Activated CD4-positive, CD25-positive, alpha-beta regulatory T cell (primary cell): ENCODE measurements around the gene LMAN1L.

Source experiments
- DNase-seq, 4 experiments: peaks; one replicate each; lab custom pipeline; 2025; lab: John Stamatoyannopoulos, UW

LMAN1L gene

DNA sequence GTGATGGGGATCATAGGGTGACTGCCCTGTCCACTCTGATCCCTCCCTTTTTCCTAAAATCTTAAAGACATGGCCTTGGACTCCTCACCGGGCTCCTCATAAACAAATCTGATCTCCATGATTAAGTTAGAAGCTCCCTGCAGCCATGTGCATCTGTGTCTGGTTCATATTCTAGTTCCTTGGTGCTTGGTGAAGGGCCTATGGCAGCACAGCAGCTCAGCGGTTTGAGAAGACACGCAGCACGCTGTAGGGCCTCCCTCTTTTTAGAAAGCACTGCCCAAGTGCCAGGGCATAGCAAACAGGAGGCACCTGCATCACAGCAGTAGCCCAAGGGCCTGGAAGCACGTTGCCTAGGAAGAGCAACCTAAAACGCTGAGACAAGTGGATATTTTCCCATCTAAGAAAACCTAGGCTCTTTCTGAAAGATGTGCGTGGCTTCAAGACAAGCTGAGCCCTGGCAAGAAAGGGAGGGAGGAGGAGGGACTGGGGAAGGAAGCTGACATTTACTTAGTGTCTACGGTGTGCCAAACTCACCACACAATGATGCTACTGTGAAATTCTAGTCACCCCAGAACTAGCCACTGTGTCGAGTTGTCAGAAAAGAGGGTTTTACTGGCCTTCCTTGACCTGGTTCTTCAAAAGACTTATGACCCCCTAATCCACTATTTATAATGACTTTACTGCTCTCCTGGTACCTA, 45.2 kb downstream of the LMAN1L start:
- no peak for DNase-seq

- DNase-seq = no peak
These were observed 45.7 kb downstream of the LMAN1L start for GRCh38 chr15:74858369-74858740.

DNA sequence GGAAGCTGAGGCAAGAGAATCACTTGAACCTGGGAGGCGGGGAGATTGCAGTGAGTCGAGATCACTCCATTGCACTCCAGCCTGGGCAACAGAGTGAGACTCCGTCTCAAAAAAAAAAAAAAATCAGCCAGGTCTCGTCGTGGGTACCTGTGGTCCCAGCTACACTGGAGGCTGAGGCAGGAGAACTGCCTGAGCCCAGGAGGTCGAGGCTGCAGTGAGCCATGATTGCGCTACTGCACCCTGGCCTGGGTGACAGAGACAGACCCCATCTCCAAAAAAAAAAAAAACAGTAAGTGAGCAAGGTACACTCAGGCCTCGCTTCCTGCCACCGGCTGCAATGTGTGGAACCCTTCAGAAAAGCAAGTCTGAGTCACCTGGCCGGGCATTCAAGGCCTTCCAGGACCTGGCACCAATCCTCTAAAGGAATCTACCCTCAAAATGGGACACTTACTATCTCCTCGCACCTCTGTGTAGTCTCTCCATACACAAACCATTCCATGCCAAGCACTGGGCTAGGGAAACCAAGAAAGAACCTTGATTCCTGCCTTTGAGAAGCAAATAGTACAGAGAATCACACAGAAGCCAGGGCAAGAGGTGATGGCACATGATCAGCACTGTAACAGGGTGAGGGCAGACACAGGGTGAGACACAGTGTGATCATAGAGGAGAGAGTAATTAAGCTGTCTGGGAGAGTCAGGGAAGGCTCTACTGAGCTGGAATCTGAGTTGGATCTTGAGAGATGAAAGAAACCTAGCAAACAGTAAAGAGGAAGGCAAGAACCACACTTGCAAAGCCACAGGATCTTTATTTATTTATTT, 50.8 kb downstream of the LMAN1L start:
- DNase-seq = no peak

DNA sequence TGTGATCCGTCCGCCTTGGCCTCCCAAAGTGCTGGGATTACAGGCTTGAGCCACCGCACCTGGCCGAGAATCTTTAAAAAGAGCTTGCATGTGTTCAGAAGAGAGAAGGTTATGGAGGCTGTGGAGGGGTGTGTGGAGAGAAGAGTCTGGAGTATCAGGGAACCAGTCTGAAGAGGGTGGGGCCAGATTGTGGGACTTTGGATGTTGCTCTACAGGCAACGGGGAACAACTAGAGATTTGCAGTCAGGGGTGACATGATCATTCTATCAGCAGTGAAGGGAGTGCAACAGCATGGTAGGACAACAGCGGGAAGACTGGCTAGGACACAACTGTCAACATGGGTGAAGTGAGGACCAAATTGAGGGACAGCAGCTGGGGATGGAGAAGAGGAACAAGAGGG, 51.7 kb downstream of the LMAN1L start:
- no peak for DNase-seq

DNA sequence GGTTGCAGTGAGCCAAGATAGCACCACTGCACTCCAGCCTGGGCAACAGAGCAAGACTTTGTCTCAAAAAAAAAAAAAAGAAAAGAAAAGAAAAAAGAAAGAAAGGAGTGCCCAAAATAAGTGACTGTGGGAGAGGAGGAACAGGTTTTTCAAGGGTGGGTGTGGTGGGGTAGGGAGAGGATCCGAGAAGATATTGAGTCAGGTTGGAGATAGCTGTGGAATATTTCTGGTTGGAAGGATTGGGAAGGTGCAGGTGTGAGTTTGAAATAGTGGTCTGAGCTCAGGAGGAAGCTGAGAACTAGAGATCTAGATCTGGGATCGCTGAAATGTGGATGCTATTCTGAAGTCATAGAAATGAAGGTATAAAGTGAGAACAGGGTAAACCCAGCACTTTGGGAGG, 52.7 kb downstream of the LMAN1L start:
- no peak for DNase-seq

- no peak for DNase-seq
These were observed 53.5 kb downstream of the LMAN1L start for GRCh38 chr15:74866090-74866489.

DNA sequence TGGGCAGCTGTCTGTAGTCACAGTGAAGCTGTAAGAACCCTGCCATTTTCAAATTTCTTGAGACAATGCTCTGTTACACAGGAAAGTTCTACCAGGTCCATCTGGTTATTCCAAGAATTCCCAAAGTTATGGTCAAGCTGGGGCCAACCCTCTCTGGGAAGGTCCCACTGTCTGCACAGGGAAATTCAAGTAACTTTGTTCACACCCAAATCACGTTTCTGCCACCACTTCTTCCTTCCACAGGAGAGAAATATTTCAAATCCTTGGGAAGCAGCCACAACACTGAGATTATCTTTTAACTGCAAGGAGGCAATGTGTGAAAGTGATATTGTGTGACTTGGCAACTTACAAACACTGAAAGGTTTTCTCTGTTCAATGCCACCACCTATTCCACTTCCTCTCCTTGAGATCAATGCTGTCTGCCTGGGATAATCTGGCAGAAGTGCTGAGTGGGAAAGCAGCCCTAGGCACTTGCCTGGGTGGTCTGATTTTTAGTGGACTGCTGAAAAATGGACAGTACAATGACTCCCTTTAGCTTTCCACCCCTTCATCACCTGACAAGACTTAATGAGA, 54.9 kb downstream of the LMAN1L start:
- DNase-seq = no peak

DNA sequence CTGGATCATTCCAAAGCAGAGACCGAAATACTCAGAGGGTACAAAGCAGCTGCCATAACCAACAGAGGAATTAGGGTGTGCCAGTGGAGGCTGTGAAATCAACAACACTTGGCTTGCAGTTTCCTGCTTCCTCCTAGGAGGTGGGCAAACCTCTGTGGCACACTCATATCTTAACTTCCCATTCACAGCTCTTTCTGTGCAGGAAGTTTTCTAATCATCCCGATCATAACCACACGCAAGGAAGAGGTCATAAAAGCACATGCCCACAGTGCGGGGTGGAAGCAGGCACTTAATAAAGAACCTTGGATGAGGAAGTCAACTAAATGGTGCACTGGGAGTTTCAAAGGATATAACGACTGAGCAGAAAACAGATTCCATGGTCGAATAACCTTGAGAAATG, 55.4 kb downstream of the LMAN1L start:
- no peak for DNase-seq

GRCh38 chr15:74869372-74869725, 56.7 kb downstream of the LMAN1L start:
- no peak for DNase-seq

DNA sequence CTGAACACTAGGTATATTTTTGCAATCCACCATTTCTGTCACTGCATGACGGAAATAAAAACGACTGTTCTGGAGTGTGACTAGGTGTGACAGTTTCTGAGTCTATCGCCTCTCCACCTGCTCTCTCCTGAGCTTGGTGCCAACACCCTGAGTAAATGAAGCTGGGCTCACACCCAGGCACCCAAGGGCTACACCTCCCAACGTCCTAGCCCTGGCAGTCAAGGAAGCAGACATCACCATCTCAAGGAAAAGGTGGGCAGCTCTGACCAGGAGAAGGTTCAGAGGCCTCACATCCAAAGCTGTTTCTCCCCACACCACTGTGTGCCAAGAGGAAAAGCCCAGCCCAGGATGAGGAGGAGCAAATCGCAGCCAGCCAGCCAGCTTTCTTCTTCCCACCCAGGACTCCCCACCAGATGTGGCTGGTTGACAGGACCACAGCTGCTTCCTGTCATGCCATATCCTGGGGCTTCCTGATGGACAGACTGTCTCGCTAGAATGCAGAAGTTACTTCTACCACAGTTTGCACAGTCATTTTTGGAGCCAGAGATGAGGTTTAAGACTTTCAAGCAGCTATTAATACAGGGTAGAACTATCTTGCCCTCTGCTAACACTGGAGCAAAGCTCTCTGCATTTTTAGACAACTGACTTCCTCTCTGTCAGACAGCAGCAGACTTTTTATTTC, 57.2 kb downstream of the LMAN1L start:
- DNase-seq = no peak

GRCh38 chr15:74870436-74871215, 58.0 kb downstream of the LMAN1L start:
- DNase-seq = no peak

- no peak for DNase-seq
These were observed 60.0 kb downstream of the LMAN1L start for GRCh38 chr15:74872702-74873035.

GRCh38 chr15:74873036-74873755, 60.6 kb downstream of the LMAN1L start, which contains the start of gene SCAMP2:
Gene SCAMP2 (minus strand): TSS chr15:74873365. CDS start chr15:74873255, 110 bp downstream.
- peak; percentile 77 to 89 (median 82) for DNase-seq

DNA sequence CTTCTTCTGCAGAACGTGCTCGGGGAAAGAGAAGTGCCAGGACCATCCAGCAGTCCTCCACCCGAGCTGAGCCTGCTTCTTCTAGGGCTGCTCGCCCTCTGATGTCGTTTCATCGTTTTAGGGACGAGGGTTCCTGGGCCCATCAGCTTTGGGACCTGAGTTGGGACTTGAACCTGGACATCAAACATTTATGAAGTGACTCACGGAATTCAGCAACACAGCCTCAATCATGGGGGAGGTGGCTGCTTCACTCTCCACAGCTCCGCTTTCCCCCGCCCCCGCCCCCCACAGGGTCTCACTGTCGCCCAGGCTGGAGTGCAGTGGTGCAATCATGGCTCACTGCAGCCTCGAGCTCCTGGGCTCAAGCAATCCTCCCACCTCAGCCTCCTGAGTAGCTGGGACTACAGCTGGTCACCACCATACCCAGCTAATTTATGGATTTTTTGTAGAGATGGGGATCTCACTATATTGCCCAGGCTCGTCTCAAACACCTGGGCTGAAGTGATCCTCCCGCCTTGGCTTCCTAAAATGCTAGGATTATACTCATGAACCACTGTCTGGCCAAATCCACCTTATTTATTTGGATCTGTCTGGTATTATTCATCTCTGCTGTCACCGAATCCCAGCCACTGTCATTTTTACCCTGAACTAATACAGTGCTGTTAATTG, 61.3 kb downstream of the LMAN1L start:
- DNase-seq = no peak
